ENCODE measurements around the gene SH2D5.
"Not testable (repeated sequence)": the region's sequence is repeated elsewhere in the genome, so short reads cannot be mapped to it uniquely, and the experiment has no call there.

The SH2D5 gene

DNA sequence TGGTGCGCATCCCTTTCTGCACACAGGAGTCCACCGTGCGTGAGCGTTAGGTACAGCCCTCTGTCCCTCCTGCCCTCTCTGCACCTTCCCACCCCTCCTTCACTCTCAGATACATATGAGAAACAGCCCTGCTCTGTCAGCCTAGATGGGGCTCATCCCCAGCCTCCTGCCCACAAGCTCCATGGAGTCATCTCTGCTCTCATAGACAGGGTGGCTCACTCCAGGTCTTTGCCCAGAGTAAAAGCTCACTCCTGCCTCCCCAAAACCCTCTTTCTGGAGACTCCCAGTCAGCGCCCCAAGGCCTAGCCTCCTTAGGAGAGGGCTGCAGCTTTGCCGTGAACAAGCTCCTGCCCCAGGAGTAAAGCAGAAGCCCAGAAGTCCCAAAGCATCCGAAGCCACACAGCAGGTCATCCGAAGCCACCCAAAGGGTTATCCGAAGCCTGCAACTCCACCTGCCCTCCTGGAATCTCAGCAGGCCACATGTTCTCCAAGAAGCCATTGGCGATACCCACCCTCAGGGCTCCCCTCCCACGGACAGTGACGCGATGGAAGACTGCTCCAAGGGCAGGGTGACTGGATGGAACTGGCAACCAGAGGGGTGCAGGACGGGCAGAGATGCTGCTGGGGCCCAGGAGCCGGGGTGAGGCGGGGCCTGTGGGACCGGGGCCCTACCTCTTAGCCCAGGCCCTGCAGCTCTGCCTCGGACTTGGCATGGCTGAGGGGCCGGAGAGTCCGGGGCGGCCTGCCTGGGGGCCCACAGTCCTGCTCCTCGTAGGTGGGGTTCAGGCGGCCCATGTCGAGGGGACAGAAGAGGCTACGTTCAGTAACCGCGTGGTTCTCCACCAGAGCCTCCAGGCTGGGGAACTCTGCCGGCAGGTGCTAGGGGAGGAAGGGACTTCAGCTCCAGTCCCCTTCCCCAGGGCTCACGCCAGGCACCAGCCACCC lies 11.1 kb downstream of the SH2D5 start:
- no peak for DNase-seq (ENCODE audit: low spot score)
- ChIA-PET POLR2A (ENCODE audit: low non-redundant PET) (interaction anchor here (0.6 kb wide), 1 partner anchor 77 kb away, joined by 3 read pairs; no protein-coding TSS in a partner anchor), CTCF (no interaction called here)
- peak overlapping the region; percentile 41 for H3K27ac ChIP-seq
- TF ChIP-seq CTCF (conservative IDR thresholded peaks at IDR 0.05; ENCODE audit: low read depth) = no peak

DNA sequence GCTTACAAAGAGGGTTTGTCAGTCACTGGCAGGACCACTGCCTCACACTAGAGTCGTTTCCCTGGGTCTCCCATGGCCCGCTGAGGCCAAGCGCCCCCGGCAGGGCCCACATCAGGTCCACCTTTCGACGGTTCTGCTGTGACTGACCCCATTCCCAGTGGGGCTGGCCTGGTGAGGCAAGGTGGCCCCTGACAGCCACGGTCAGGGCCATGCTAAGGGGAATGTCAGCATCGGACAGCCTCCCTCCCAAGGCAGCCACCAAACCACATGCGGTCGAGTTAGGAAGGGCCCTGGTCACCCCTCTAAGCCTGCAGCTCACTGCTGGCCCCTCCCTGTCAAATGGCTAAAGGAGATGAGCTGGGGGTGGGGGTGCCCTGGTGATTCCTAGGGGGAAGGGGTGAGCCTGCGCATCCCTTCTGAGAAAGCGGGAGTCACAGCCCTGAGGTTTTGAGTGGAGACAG lies 11.8 kb downstream of the SH2D5 start:
- H3K27ac ChIP-seq = peak overlapping the region; percentile 41
- ChIA-PET POLR2A (ENCODE audit: low non-redundant PET) (no interaction called here), CTCF (no interaction called here)
- no peak for DNase-seq (ENCODE audit: low spot score)
- TF ChIP-seq CTCF (conservative IDR thresholded peaks at IDR 0.05; ENCODE audit: low read depth) = no peak

DNA sequence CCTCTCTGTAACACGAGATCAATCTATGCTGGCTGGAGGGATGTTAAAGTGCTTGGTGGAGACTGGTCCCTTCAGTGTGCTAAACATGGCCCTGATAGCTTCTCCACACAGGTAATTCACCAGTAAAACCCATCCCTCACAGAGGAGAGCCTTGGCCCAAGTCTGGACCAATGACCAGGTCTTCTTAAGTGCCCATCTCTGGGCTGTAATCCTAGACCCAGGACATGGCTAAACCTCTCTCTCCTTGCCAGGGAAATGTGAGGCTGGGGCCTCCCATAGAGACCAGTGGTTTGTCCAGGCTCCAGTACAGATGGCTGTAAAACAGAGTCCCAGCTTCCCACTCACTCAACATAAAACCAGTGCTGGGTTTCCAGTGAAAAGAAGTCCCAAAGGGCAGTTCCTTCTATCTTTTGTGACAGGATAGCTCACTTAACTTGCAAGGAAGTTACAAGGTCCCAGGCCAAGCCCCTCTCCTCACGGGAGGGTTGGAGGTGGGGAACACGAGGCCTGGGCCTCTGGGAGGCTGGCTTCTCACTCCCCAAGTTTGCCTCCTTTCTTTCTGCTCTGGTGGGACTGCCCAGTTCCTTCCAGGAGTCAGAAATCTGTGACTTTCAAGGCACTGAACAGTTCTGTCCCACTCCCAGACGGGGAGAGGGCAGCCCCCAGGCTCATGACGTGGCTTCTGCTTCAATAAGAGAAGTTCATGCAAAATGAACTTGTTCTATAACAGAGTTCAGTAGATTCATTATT lies 12.5 kb downstream of the SH2D5 start:
- no peak for DNase-seq (ENCODE audit: low spot score)
- ChIA-PET CTCF (interaction anchor here (0.7 kb wide), 1 partner anchor 17 kb away, joined by 3 read pairs; no protein-coding TSS in a partner anchor), POLR2A (ENCODE audit: low non-redundant PET) (interaction anchor here (0.5 kb wide), 1 partner anchor 20 kb away, joined by 3 read pairs; no protein-coding TSS in a partner anchor)
- TF ChIP-seq CTCF (conservative IDR thresholded peaks at IDR 0.05; ENCODE audit: low read depth) = no peak
- H3K27ac ChIP-seq = peak overlapping the region; percentile 41

GRCh38 chr1:20719261-20719660 lies 13.2 kb downstream of the SH2D5 start:
- 0 out of 2 replicates have a peak overlapping the region, but pooled peaks have one; percentile 26 for H3K27ac ChIP-seq
- no peak for DNase-seq (ENCODE audit: low spot score)
- ChIA-PET POLR2A (ENCODE audit: low non-redundant PET) (no interaction called here), CTCF (interaction anchor here (0.7 kb wide), 2 partner anchors 16 to 470 kb away, joined by 3 read pairs; no protein-coding TSS in a partner anchor)
- TF ChIP-seq CTCF (conservative IDR thresholded peaks at IDR 0.05; ENCODE audit: low read depth) = no peak

- peak overlapping the region; percentile 26 for H3K27ac ChIP-seq
- POLR2A ChIA-PET (ENCODE audit: low non-redundant PET); DNase-seq (ENCODE audit: low spot score): not testable (repeated sequence)
- CTCF ChIA-PET = interaction anchor here (0.7 kb wide), 1 partner anchor 471 kb away, joined by 3 read pairs; no protein-coding TSS in a partner anchor
These were observed 14.1 kb downstream of the SH2D5 start for GRCh38 chr1:20718343-20718882.

GRCh38 chr1:20717452-20718342 lies 14.8 kb downstream of the SH2D5 start, which contains the start of gene KIF17:
Gene KIF17, minus strand, starts transcription at chr1:20718007. Its CDS starts 301 bp downstream, at chr1:20717706.
- CTCF ChIA-PET = no interaction called here
- peak within 1 kb of the TSS; percentile 26 for H3K27ac ChIP-seq
- no peak for TF ChIP-seq CTCF (conservative IDR thresholded peaks at IDR 0.05; ENCODE audit: low read depth)
- peak; percentile 75 for DNase-seq (ENCODE audit: low spot score)
- POLR2A ChIA-PET (ENCODE audit: low non-redundant PET) = no interaction called here

Measured in RWPE1 (cell line).